K562 (cell line): ENCODE measurements around the gene KIAA0825. TPM values are rescaled to one million over a fixed set of nuclear protein-coding genes. Genes with fewer than 3 reads are reported as not detected.

Experiments
- ATAC-seq: fragments of 200-7000 bp; cut with Tn5 transposase; 3 replicates; pipeline ENCODE4 v1.9.1; 2020; ENCODE audit warnings: moderate library complexity
- BruUV-seq: library from RNA; stranded (reverse); fragments of 400-500 nt; replicated peaks from 2 replicates; lab custom pipeline; 2021; lab: Mats Ljungman, UMichigan
- CTCF ChIA-PET: fragments of 300-600 bp; formaldehyde crosslinking; extraction: SDS; loops from one replicate; lab custom pipeline; 2021; ENCODE audit warnings: low intra/inter-chr PET ratio; lab: Yijun Ruan, JAX
- POLR2A ChIA-PET: fragments of 300-600, 350-650 bp; sonication (Branson Sonifier 250); formaldehyde crosslinking; extraction: SDS; loops from one replicate; lab custom pipeline; 2021; ENCODE audit warnings: antibody characterized with exemption, inconsistent platforms; lab: Yijun Ruan, JAX
- DNase-seq, 4 experiments: peaks; one replicate each; pipeline versions ENCODE4 v3.0.0 to v3.0.0-alpha.2; 2011 to 2018; ENCODE audit warnings: low spot score in 3 of 4, mixed read lengths in 3 of 4; ENCODE audit errors: extremely low read depth in 1 of 4
- FAIRE-seq: peaks from 2 replicates; lab custom pipeline; 2011; peaks lifted over from hg19 to GRCh38; lab: Jason Lieb, UNC
- H2AFZ ChIP-seq: 2 replicates; pipeline ENCODE4 v1.6.0; 2011; ENCODE audit warnings: low read depth, low read length, control low read depth, inconsistent platforms
- H3K27ac ChIP-seq: fragments of 200-600 bp; 3 replicates; pipeline ENCODE4 v1.8.0; 2011; ENCODE audit warnings: low read depth, mild to moderate bottlenecking, control low read depth, inconsistent platforms, low read length, moderate library complexity, mixed read lengths; ENCODE audit errors: extremely low read depth
- H3K27me3 ChIP-seq, 2 experiments: fragments of 300-600 bp in 1 of 2; 2 replicates in 1 of 2; 3 replicates in 1 of 2; pipeline versions ENCODE4 v1.6.0 to v1.8.0; 2011; ENCODE audit warnings: inconsistent platforms in 2 of 2, low read length in 2 of 2, mild to moderate bottlenecking in 1 of 2, mixed read lengths in 1 of 2, moderate library complexity in 1 of 2; ENCODE audit not compliant: control insufficient read depth in 2 of 2, insufficient read depth in 2 of 2
- H3K36me3 ChIP-seq: fragments of 300-600 bp; 3 replicates; pipeline ENCODE4 v1.8.0; 2011; ENCODE audit warnings: mild to moderate bottlenecking, low read length, inconsistent platforms; ENCODE audit not compliant: control insufficient read depth, insufficient read depth
- H3K4me1 ChIP-seq, 2 experiments: fragments of 200-600 bp in 1 of 2; replicated peaks in 1 of 2; 2 replicates in 1 of 2; 3 replicates in 1 of 2; pipeline versions ENCODE4 v1.5.1 to v1.8.0; 2011; ENCODE audit warnings: inconsistent platforms in 2 of 2, low read length in 2 of 2, mild to moderate bottlenecking in 1 of 2, mixed read lengths in 1 of 2, moderate library complexity in 1 of 2; ENCODE audit not compliant: control insufficient read depth in 2 of 2, insufficient read depth in 2 of 2
- H3K4me2 ChIP-seq: 2 replicates; pipeline ENCODE4 v1.6.1; 2011; ENCODE audit warnings: low read length, control low read depth, inconsistent platforms, mixed read lengths; ENCODE audit not compliant: insufficient read depth
- H3K4me3 ChIP-seq: fragments of 200-600 bp; sonication (generic), shearing (Covaris generic); 2 replicates; pipeline ENCODE4 v1.5.1; 2016; ENCODE audit warnings: control low read depth, inconsistent platforms
- H3K79me2 ChIP-seq: fragments of 200-600 bp; 3 replicates; pipeline ENCODE4 v1.8.0; 2011; ENCODE audit warnings: low read length, inconsistent platforms; ENCODE audit not compliant: control insufficient read depth, insufficient read depth
- H3K9ac ChIP-seq, 2 experiments: 2 replicates each; pipeline versions ENCODE4 v1.6.0 to v1.6.1; 2011; ENCODE audit warnings: low read depth in 2 of 2, low read length in 2 of 2, control low read depth in 1 of 2, inconsistent platforms in 1 of 2, mild to moderate bottlenecking in 1 of 2, mixed read lengths in 1 of 2; ENCODE audit not compliant: insufficient read depth in 1 of 2
- H3K9me1 ChIP-seq: one replicate; pipeline ENCODE4 v1.6.0; 2011; ENCODE audit warnings: inconsistent platforms, mild to moderate bottlenecking, low read length, moderate library complexity; ENCODE audit not compliant: control insufficient read depth, insufficient read depth
- H3K9me3 ChIP-seq: replicated peaks from 2 replicates; pipeline ENCODE4 v1.5.1; 2011; ENCODE audit warnings: low read depth, low read length, inconsistent platforms; ENCODE audit not compliant: control insufficient read depth, insufficient read depth
- H4K20me1 ChIP-seq: replicated peaks from 2 replicates; pipeline ENCODE4 v1.6.1; 2011; ENCODE audit warnings: low read length, inconsistent platforms, mixed read lengths; ENCODE audit not compliant: control insufficient read depth, insufficient read depth
- CEBPG ChIP-seq, 3 experiments: fragments of 200-800 bp in 1 of 3; sonication (Bioruptor generic) in 1 of 3; sonication (generic) in 1 of 3; formaldehyde crosslinking in 1 of 3; IDR thresholded peaks in 2 of 3; conservative IDR thresholded peaks in 1 of 3; 2 replicates each; pipeline versions ENCODE4 v1.6.1 to v1.8.0; 2016 to 2022; ENCODE audit warnings: missing compliant biosample characterization in 2 of 3, missing genetic modification characterization in 2 of 3, mild to moderate bottlenecking in 1 of 3, missing genetic modification reagents in 1 of 3
- HES1 ChIP-seq: fragments of 450-650 bp; IDR thresholded peaks from 2 replicates; pipeline ENCODE4 v1.6.1; 2016; ENCODE audit warnings: low read depth, mild to moderate bottlenecking, moderate library complexity
- JUNB ChIP-seq: fragments of 450-650 bp; formaldehyde crosslinking; conservative IDR thresholded peaks from 2 replicates; pipeline ENCODE4 v1.4.0; 2020; ENCODE audit warnings: mild to moderate bottlenecking
- KDM1A ChIP-seq, 2 experiments: fragments of 450-650 bp; IDR thresholded peaks; 2 replicates each; pipeline ENCODE4 v1.6.1; 2016; ENCODE audit warnings: mild to moderate bottlenecking in 2 of 2
- MAFG ChIP-seq: fragments of 450-650 bp; conservative IDR thresholded peaks from 2 replicates; pipeline ENCODE4 v1.6.1; 2016; ENCODE audit warnings: missing genetic modification characterization, missing compliant biosample characterization
- MECOM ChIP-seq: fragments of 250-450 bp; sonication (Bioruptor Pico); IDR thresholded peaks from 2 replicates; pipeline ENCODE4 v1.8.0; 2022; ENCODE audit warnings: inconsistent platforms
- MNT ChIP-seq, 2 experiments: fragments of 450-650 bp; conservative IDR thresholded peaks; 2 replicates each; pipeline ENCODE4 v1.6.1; 2017; ENCODE audit warnings: mild to moderate bottlenecking in 2 of 2, moderate library complexity in 2 of 2
- NR0B1 ChIP-seq: fragments of 450-650 bp; IDR thresholded peaks from one replicate; pipeline ENCODE4 v1.6.1; 2018; ENCODE audit warnings: mild to moderate bottlenecking, moderate library complexity; ENCODE audit not compliant: partially characterized antibody
- SFPQ ChIP-seq: fragments of 200-400 bp; formaldehyde crosslinking; IDR thresholded peaks from 2 replicates; pipeline ENCODE4 v1.6.1; 2017; ENCODE audit warnings: mild to moderate bottlenecking, low read depth, low read length, moderate library complexity
- TEAD4 ChIP-seq, 2 experiments: sonication (generic) in 1 of 2; formaldehyde crosslinking in 1 of 2; IDR thresholded peaks; 2 replicates each; pipeline versions ENCODE4 v1.6.1 to v1.8.0; 2012 to 2022; ENCODE audit warnings: borderline replicate concordance in 1 of 2, inconsistent platforms in 1 of 2, low read length in 1 of 2, mild to moderate bottlenecking in 1 of 2, missing genetic modification reagents in 1 of 2
- TRIM24 ChIP-seq, 2 experiments: fragments of 450-650 bp; IDR thresholded peaks; 2 replicates each; pipeline ENCODE4 v1.6.1; 2016
- U2AF2 ChIP-seq: fragments of 200-400 bp; formaldehyde crosslinking; optimal IDR thresholded peaks from 2 replicates; pipeline ENCODE3; 2017; ENCODE audit warnings: low read depth, mild to moderate bottlenecking, low read length
- XRCC3 ChIP-seq: fragments of 450-650 bp; IDR thresholded peaks from 2 replicates; pipeline ENCODE4 v1.6.1; 2017; ENCODE audit warnings: mild to moderate bottlenecking, moderate library complexity
- ZNF121 ChIP-seq: sonication (generic); formaldehyde crosslinking; conservative IDR thresholded peaks from 2 replicates; pipeline ENCODE4 v1.8.0; 2022; ENCODE audit warnings: missing genetic modification reagents
- ZNF175 ChIP-seq: fragments of 200-800 bp; sonication (Bioruptor generic); IDR thresholded peaks from 2 replicates; pipeline ENCODE4 v1.6.1; 2016; ENCODE audit warnings: low read depth, mild to moderate bottlenecking, missing genetic modification characterization, missing compliant biosample characterization
- ZNF384 ChIP-seq: IDR thresholded peaks from 2 replicates; pipeline ENCODE4 v1.6.1; 2012; ENCODE audit warnings: low read depth, low read length, improper control_type of control experiment
- WGBS: fragments of 100-300 bp; shearing (Covaris generic); methylation state at CpG from one replicate; pipeline ENCODE4 v1.1.6; 2016; ENCODE audit warnings: low coverage, mixed read lengths; ENCODE audit not compliant: insufficient coverage; ENCODE audit errors: missing lambda C conversion rate; 5-methylcytosine and 5-hydroxymethylcytosine counted together
- in situ Hi-C: fragments of 300-500 bp; cut with MboI; formaldehyde crosslinking; loops from 4 replicates; pipeline ENCODE4 v1.15.0; 2018; ENCODE audit warnings: inconsistent platforms, mixed read lengths
- intact Hi-C: fragments of 100-400 bp; cut with micrococcal nuclease; formaldehyde crosslinking; loops from 2 replicates; pipeline ENCODE4 v1.14.2; 2022
- polyA plus RNA-seq, 8 experiments: library from polyadenylated mRNA; depleted of rRNA in 4 of 8; stranded (reverse) in 5 of 8; unstranded in 3 of 8; fragments of >200 nt; fragmentation: Nextera tagmentation in 2 of 8; fragmentation: Illumina TruSeq in 1 of 8; extraction: Ambion mirVana in 2 of 8; extraction: Trizol in 1 of 8; gene quantifications; 2 replicates each; pipeline versions ENCODE4 v1.2.1 to v1.2.3, GENCODE V29; 2011 to 2014; ENCODE audit warnings: inconsistent platforms in 1 of 8, missing spikeins in 1 of 8
- total RNA-seq, 7 experiments: library from RNA; depleted of rRNA in 6 of 7; stranded (reverse); fragments of >200 nt in 6 of 7; fragmentation: Illumina TruSeq in 2 of 7; extraction: Trizol in 2 of 7; gene quantifications; 2 replicates each; pipeline versions ENCODE4 v1.2.1 to v1.2.3, GENCODE V29; 2011 to 2021; ENCODE audit warnings: low replicate concordance in 1 of 7

The KIAA0825 gene
- total and polyA plus RNA-seq, 9 of the 15 experiments (the other 6 are each of a cell fraction or from before 2014, with no cell fraction given) = 0.05 to 0.36 (median 0.16) TPM; not detected in 1

GRCh38 chr5:94621763-94622162 lies 3.4 kb upstream of the KIAA0825 start:
- WGBS = 41% methylated on average over 5 of the region's 5 CpGs
- H3K27ac ChIP-seq = no peak overlapping the region; the same call in 2 of the 3 replicates
- H3K9me3 ChIP-seq = no peaks in the 10 kb centered on the region
- H3K79me2 ChIP-seq = peaks cover 67% of the 10 kb centered on the region
- BruUV-seq = no TSS peak
- H3K27me3 ChIP-seq = no peaks in the 10 kb centered on the region
- H3K4me1 ChIP-seq = peaks cover 3 to 4% of the 10 kb centered on the region in 2 experiments; a peak in 2 of 5 replicates
- H3K9ac ChIP-seq = no peak overlapping the region; a peak in 1 of 4 replicates
- H4K20me1 ChIP-seq = no peaks in the 10 kb centered on the region
- H3K9me1 ChIP-seq = no peaks in the 10 kb centered on the region
- in situ Hi-C loops (no loop called here), intact Hi-C loops (no loop called here)
- no peak for ATAC-seq
- no peak overlapping the region for H2AFZ ChIP-seq
- H3K4me3 ChIP-seq = no peak overlapping the region
- peak overlapping the region; percentile 29; the same call in 1 of the 2 replicates for H3K4me2 ChIP-seq
- ChIA-PET POLR2A (no interaction called here), CTCF (no interaction called here)
- FAIRE-seq = no peak
- DNase-seq = no peak
- H3K36me3 ChIP-seq = no peaks in the 10 kb centered on the region; the same call in 2 of the 3 replicates
- TF ChIP-seq XRCC3 (no peak), MAFG (no peak), MECOM (CRISPR knock-in tag) (no peak), HES1 (no peak), ZNF175 (no peak), NR0B1 (no peak), TRIM24 (IDR thresholded peaks at IDR 0.05) (no peak), MNT (conservative IDR thresholded peaks at IDR 0.05) (0 out of 4 replicates have a peak, but pooled peaks of 1 of the 2 experiments have one; percentile 21), CEBPG (CRISPR knock-in tag; IDR thresholded peaks at IDR 0.05) (no peak), CEBPG (tag; conservative IDR thresholded peaks at IDR 0.05 in 1 of 2, IDR thresholded peaks at IDR 0.05 in 1 of 2) (no peak), KDM1A (IDR thresholded peaks at IDR 0.05) (0 out of 4 replicates have a peak, but pooled peaks of 1 of the 2 experiments have one; percentile 11), ZNF384 (peak; percentile 92), SFPQ (no peak), JUNB (no peak), ZNF121 (CRISPR knock-in tag) (no peak), U2AF2 (no peak), TEAD4 (IDR thresholded peaks at IDR 0.05; ENCODE audit: low read length) (no peak), TEAD4 (CRISPR knock-in tag; IDR thresholded peaks at IDR 0.05; ENCODE audit: borderline replicate concordance) (no peak)
